Endodermal cell (in vitro differentiated cells): ENCODE measurements around the gene TMEM158. TPM values are rescaled to one million over a fixed set of nuclear protein-coding genes. Genes with fewer than 3 reads are reported as not detected.

Experiments used
- DNase-seq: peaks from one replicate; pipeline ENCODE4 v3.0.0-alpha.2; 2017
- H3K27ac ChIP-seq: 2 replicates; pipeline ENCODE4 v1.5.1; 2013; ENCODE audit warnings: mild to moderate bottlenecking, low read depth, low read length, moderate library complexity
- H3K27me3 ChIP-seq: 2 replicates; pipeline ENCODE4 v1.6.1; 2013; ENCODE audit warnings: mild to moderate bottlenecking, low read length, moderate library complexity; ENCODE audit not compliant: insufficient read depth, control insufficient read depth, poor library complexity, severe bottlenecking
- H3K36me3 ChIP-seq: 2 replicates; pipeline ENCODE4 v1.7.0; 2013; ENCODE audit warnings: mild to moderate bottlenecking, low read length, moderate library complexity; ENCODE audit not compliant: control insufficient read depth, insufficient read depth
- H3K4me1 ChIP-seq: one replicate; pipeline ENCODE4 v1.7.0; 2013; ENCODE audit warnings: low read length; ENCODE audit not compliant: control insufficient read depth, insufficient read depth
- H3K4me3 ChIP-seq: 2 replicates; pipeline ENCODE4 v1.5.1; 2013; ENCODE audit warnings: mild to moderate bottlenecking, low read length, moderate library complexity
- H3K9ac ChIP-seq: 2 replicates; pipeline ENCODE4 v1.6.1; 2013; ENCODE audit warnings: mild to moderate bottlenecking, low read length, moderate library complexity; ENCODE audit not compliant: poor library complexity, severe bottlenecking; ENCODE audit errors: extremely low read depth
- H3K9me3 ChIP-seq: 2 replicates; pipeline ENCODE4 v1.6.1; 2013; ENCODE audit warnings: mild to moderate bottlenecking, low read length, moderate library complexity; ENCODE audit not compliant: control insufficient read depth
- H3K27ac Mint-ChIP-seq: 2 replicates; pipeline ENCODE4 v1.8.0; 2020; ENCODE audit warnings: mixed read lengths
- H3K27me3 Mint-ChIP-seq: 2 replicates; pipeline ENCODE4 v1.8.0; 2021; ENCODE audit warnings: mild to moderate bottlenecking, mixed read lengths; ENCODE audit not compliant: insufficient read depth
- H3K36me3 Mint-ChIP-seq: 2 replicates; pipeline ENCODE4 v1.8.0; 2020; ENCODE audit warnings: low read depth, mixed read lengths
- H3K4me1 Mint-ChIP-seq: 2 replicates; pipeline ENCODE4 v1.8.0; 2020; ENCODE audit warnings: mixed read lengths
- H3K4me3 Mint-ChIP-seq: 2 replicates; pipeline ENCODE4 v1.8.0; 2020; ENCODE audit warnings: mild to moderate bottlenecking, moderate library complexity, mixed read lengths
- H3K9me3 Mint-ChIP-seq: 2 replicates; pipeline ENCODE4 v1.8.0; 2020; ENCODE audit warnings: mild to moderate bottlenecking, mixed read lengths
- CTCF ChIP-seq: fragments of 200-600 bp; sonication (generic); conservative IDR thresholded peaks from 2 replicates; pipeline ENCODE4 v1.5.0; 2021; ENCODE audit warnings: antibody characterized with exemption, mild to moderate bottlenecking
- WGBS, 2 experiments: methylation state at CpG; one replicate each; pipeline versions ENCODE4 v1.1.5 to v1.1.7; 2013; ENCODE audit warnings: missing lambda C conversion rate in 2 of 2, mixed read lengths in 1 of 2; ENCODE audit not compliant: insufficient coverage in 1 of 2, insufficient read length in 1 of 2; 5-methylcytosine and 5-hydroxymethylcytosine counted together
- total RNA-seq, 2 donors: library from RNA; stranded (reverse); fragmentation: NEBNext Ultra II Directional in 1 of 2; extraction: Animal tissue kit (Norgen Biotek cat#: 25700) in 1 of 2; gene quantifications; 2 replicates in 1 of 2; 3 replicates in 1 of 2; pipeline ENCODE4 v1.2.1, GENCODE V29; 2021

Gene TMEM158
- total RNA-seq, 2 donors from 2014 or later = 0.31 to 5.5 TPM

GRCh38 chr3:45272828-45273470 is 46.9 kb upstream of the TMEM158 start:
- no peaks in the 10 kb centered on the region for H3K27me3 ChIP-seq
- Mint-ChIP-seq H3K27me3 (peaks cover 16% of the 10 kb centered on the region), H3K27ac (no peak overlapping the region), H3K4me1 (peaks cover 40% of the 10 kb centered on the region), H3K36me3 (no peaks in the 10 kb centered on the region), H3K4me3 (no peak overlapping the region), H3K9me3 (peaks cover 18% of the 10 kb centered on the region)
- DNase-seq = peak; percentile 61
- H3K36me3 ChIP-seq = no peaks in the 10 kb centered on the region
- no peak overlapping the region for H3K4me3 ChIP-seq
- H3K4me1 ChIP-seq = peaks cover 2% of the 10 kb centered on the region
- H3K9me3 ChIP-seq = peaks cover 20% of the 10 kb centered on the region
- no peak overlapping the region for H3K27ac ChIP-seq
- WGBS, 2 experiments = 90 to 95% methylated on average over 4 to 6 of the region's 6 CpGs
- H3K9ac ChIP-seq = no peak overlapping the region
- TF ChIP-seq CTCF = no peak

- Histone ChIP-seq H3K4me1 (peaks cover 2% of the 10 kb centered on the region), H3K27ac (no peak overlapping the region), H3K9ac (no peak overlapping the region), H3K4me3 (no peak overlapping the region), H3K9me3 (peaks cover 12% of the 10 kb centered on the region), H3K36me3 (no peaks in the 10 kb centered on the region), H3K27me3 (no peaks in the 10 kb centered on the region)
- Mint-ChIP-seq H3K27ac (no peak overlapping the region), H3K4me1 (peaks cover 40% of the 10 kb centered on the region), H3K4me3 (no peak overlapping the region), H3K27me3 (peaks cover 18% of the 10 kb centered on the region), H3K9me3 (peaks cover 11% of the 10 kb centered on the region), H3K36me3 (no peaks in the 10 kb centered on the region)
- peak; percentile 80 for DNase-seq
- TF ChIP-seq CTCF = no peak
- WGBS, 2 experiments = 79 to 83% methylated on average over 3 to 6 of the region's 6 CpGs
These were observed 46.1 kb upstream of the TMEM158 start for GRCh38 chr3:45272032-45272810.

- TF ChIP-seq CTCF = no peak
- peaks cover 23% of the 10 kb centered on the region for H3K27me3 Mint-ChIP-seq
- no peaks in the 10 kb centered on the region for H3K36me3 ChIP-seq
- 88 to 100% methylated on average over 1 to 2 of the region's 2 CpGs for WGBS, 2 experiments
- H3K9ac ChIP-seq = no peak overlapping the region
- H3K9me3 Mint-ChIP-seq = no peaks in the 10 kb centered on the region
- DNase-seq = no peak
- no peaks in the 10 kb centered on the region for H3K27me3 ChIP-seq
- no peak overlapping the region for H3K4me3 ChIP-seq
- H3K4me1 ChIP-seq = peaks cover 2% of the 10 kb centered on the region
- H3K27ac ChIP-seq = no peak overlapping the region
- H3K27ac Mint-ChIP-seq = no peak overlapping the region
- no peaks in the 10 kb centered on the region for H3K9me3 ChIP-seq
- no peak overlapping the region for H3K4me3 Mint-ChIP-seq
- no peaks in the 10 kb centered on the region for H3K36me3 Mint-ChIP-seq
- H3K4me1 Mint-ChIP-seq = peaks cover 32% of the 10 kb centered on the region
These were observed 43.9 kb upstream of the TMEM158 start for GRCh38 chr3:45269952-45270351.
